D721Med (cell line): Measurements from ENCODE around the gene MACF1.

Experiments used
- DNase-seq: peaks from one replicate; pipeline ENCODE4 v3.0.0; 2011; ENCODE audit warnings: low spot score; ENCODE audit not compliant: insufficient read length
- FAIRE-seq: peaks from 2 replicates; lab custom pipeline; 2011; peaks lifted over from hg19 to GRCh38; lab: Jason Lieb, UNC
- CTCF ChIP-seq: IDR thresholded peaks from 2 replicates; pipeline ENCODE4 v1.5.1; 2012; ENCODE audit warnings: mild to moderate bottlenecking, control low read depth; ENCODE audit not compliant: insufficient read depth; ENCODE audit errors: missing control alignments

The MACF1 gene

GRCh38 chr1:39324888-39325287, 120.4 kb downstream of the MACF1 start:
- FAIRE-seq: no peak
- TF ChIP-seq CTCF: no peak

GRCh38 chr1:39326836-39327235, 122.3 kb downstream of the MACF1 start:
- no peak for TF ChIP-seq CTCF
- DNase-seq: no peak
- no peak for FAIRE-seq

More at GRCh38 chr1:39324888-39325287, 120.4 kb downstream of the MACF1 start:
- no peak for DNase-seq

GRCh38 chr1:39328095-39328494, 123.6 kb downstream of the MACF1 start:
- no peak for TF ChIP-seq CTCF
- no peak for DNase-seq
- no peak for FAIRE-seq

- no peak for TF ChIP-seq CTCF
- no peak for DNase-seq
- no peak for FAIRE-seq
These were observed 124.2 kb downstream of the MACF1 start for GRCh38 chr1:39328586-39329121.

GRCh38 chr1:39331647-39332046, 127.2 kb downstream of the MACF1 start:
- no peak for TF ChIP-seq CTCF
- FAIRE-seq (no peak), DNase-seq (no peak)

- DNase-seq (no peak), FAIRE-seq (no peak)
- no peak for TF ChIP-seq CTCF
These were observed 127.8 kb downstream of the MACF1 start for GRCh38 chr1:39332291-39332690.

GRCh38 chr1:39332828-39333227, 128.3 kb downstream of the MACF1 start:
- TF ChIP-seq CTCF: no peak
- FAIRE-seq (no peak), DNase-seq (no peak)
